Measurements from ENCODE around the gene GRID2. TPM values are rescaled to one million over a fixed set of nuclear protein-coding genes. Genes with fewer than 3 reads are reported as not detected.
A peak's percentile ranks its signal among the peaks of the same experiment; 100 is the strongest.

GRID2 gene
- total RNA-seq, 1 experiment from 2014 or later: not detected

DNA sequence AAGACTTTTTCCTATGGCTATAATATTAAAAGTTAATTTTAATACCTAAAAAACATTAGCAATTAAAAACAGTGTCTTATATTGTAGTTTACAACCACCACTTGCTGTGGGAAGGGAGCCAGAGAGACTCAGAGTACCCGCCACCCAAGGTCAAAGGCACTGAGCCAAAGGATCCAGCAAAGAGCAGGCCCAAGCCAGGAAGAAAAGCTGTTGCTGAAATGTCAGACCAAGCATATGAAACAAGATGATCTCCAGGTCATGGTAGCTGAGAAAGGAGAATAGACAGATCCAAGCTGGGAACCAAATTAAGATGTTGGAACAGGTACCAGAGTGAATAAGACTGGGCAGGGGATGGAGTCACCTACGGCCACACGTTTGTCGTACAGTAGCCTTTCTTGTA, 1506.0 kb downstream of the GRID2 start:
- no peak for DNase-seq (ENCODE audit: low spot score)

DNA sequence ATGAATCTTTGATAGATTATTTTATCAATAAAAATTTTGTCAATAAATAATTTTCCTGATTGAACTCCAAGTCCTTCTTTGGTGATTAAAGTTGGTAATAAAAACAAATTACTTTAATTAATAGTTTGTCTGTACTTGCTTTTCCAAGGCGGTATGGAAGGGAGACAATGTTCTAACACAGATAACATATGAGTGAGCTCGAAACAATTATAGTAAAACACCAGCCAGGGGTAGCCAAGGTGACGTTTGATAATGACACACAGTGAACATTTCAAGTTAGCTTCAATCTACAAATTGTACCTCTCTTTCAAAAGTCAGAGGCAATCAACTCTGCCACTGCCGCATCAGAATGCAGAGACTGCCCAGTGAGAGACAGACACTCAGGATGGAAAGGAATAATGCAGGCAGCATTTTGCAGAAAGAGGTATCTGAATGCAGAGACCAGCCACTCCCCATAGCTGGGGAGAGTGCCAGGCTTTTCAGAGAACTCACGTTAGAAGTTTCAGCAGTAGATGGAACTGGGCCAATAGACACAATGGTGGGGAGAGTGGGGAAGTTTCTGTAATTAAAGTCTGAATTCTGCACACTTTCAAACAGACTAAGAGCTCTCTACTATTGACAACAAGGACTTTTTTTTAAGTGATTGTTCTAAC, 1506.7 kb downstream of the GRID2 start:
- no peak for DNase-seq (ENCODE audit: low spot score)

DNA sequence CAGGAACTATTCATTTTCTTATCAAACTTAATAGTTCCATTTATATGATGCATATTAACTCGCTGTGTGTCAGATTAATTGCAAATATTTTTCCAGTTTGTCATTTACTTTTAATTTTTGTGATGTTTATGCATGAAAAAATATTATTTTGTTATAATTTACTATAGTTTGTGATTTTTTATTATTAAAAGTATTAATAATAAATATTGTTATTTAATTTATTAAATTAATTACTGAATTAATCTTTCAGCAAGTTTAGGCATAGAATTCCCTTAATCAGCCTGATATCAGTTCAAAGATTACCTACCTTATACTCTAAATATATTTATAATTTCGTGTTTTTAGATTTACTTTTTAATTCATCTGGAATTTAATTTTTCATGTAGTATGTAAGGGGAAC, 1509.3 kb downstream of the GRID2 start:
- no peak for DNase-seq (ENCODE audit: low spot score)

DNA sequence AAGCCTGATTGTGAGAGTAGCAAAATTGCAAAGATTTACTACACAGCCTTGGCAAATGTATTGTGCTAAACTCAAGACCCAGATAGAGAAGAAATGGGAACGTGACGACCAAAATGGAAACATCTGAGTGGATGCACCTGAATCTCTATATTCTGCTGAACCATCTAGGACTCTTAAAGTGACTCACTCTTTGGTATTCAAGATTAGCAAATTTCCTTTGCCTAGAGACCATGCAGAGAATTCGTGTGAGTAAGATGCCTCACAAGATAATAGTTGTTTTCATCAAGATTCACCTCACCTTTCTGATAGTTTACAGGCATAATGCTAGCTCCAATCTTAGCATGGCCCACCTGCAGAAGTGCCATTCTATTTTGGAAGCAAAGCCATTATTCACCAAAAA, 1510.4 kb downstream of the GRID2 start:
- DNase-seq (ENCODE audit: low spot score): peak; percentile 30

DNA sequence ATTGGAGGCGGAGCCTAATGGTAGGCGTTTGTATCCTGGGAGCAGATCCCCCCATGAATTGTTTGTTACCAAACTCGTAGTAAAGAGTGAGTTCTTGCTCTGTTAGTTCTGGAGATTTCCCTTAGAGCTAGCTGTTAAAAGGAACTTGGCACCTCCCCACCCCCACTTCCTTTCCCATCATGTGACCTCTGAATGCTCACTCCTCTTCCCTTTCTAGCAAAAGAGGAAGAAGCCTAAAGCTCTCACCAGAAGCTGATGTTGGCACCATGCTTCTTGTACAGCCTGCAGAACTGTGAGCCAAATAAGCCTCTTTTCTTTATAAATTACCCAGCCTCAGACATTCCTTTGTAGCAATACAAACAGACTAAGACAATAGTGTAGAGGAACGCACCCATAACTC, 1511.0 kb downstream of the GRID2 start:
- DNase-seq (ENCODE audit: low spot score): no peak
